PC-9 (cell line): ENCODE measurements around the gene NEO1. TPM values are rescaled to one million over a fixed set of nuclear protein-coding genes. Genes with fewer than 3 reads are reported as not detected.

ENCODE experiments used
- BruUV-seq: library from RNA; stranded (reverse); fragments of 400-500 nt; replicated peaks from 2 replicates; lab custom pipeline; 2021; lab: Mats Ljungman, UMichigan
- CTCF ChIA-PET: fragments of 300-600 bp; sonication (Branson Sonifier 250); formaldehyde crosslinking; loops from one replicate; lab custom pipeline; 2022; ENCODE audit warnings: antibody characterized with exemption; lab: Charles Lee
- POLR2A ChIA-PET: fragments of 300-600 bp; sonication (Branson Sonifier 250); formaldehyde crosslinking; loops from one replicate; lab custom pipeline; 2022; ENCODE audit warnings: antibody characterized with exemption; ENCODE audit not compliant: unreplicated experiment; lab: Charles Lee
- DNase-seq, 2 experiments: peaks; one replicate each; pipeline versions ENCODE4 v3.0.0 to v3.0.0-alpha.2; 2015 to 2022; ENCODE audit warnings: mixed read lengths in 1 of 2
- H2AFZ ChIP-seq: fragments of 200-600 bp; sonication (generic); 2 replicates; pipeline ENCODE4 v1.8.1; 2017; ENCODE audit warnings: antibody characterized with exemption
- H3F3A ChIP-seq: fragments of 200-600 bp; sonication (generic); 2 replicates; pipeline ENCODE4 v1.8.1; 2017; ENCODE audit warnings: antibody characterized with exemption, mild to moderate bottlenecking, low read depth; ENCODE audit not compliant: insufficient read depth
- H3K27ac ChIP-seq: fragments of 200-600 bp; sonication (generic); 2 replicates; pipeline ENCODE4 v1.6.1; 2016; ENCODE audit warnings: mixed run types
- H3K27me3 ChIP-seq: fragments of 200-600 bp; sonication (generic); 2 replicates; pipeline ENCODE4 v1.6.1; 2016; ENCODE audit warnings: low read depth, mixed run types; ENCODE audit not compliant: insufficient read depth
- H3K36me3 ChIP-seq: fragments of 200-600 bp; sonication (generic); 2 replicates; pipeline ENCODE4 v1.6.1; 2016; ENCODE audit warnings: low read depth, mixed run types
- H3K4me1 ChIP-seq: fragments of 200-600 bp; sonication (generic); replicated peaks from 2 replicates; pipeline ENCODE4 v1.6.1; 2016; ENCODE audit warnings: mixed run types; ENCODE audit not compliant: insufficient read depth
- H3K4me2 ChIP-seq: fragments of 200-600 bp; sonication (generic); 2 replicates; pipeline ENCODE4 v1.6.1; 2017; ENCODE audit warnings: mixed run types
- H3K4me3 ChIP-seq: fragments of 200-600 bp; sonication (generic); 2 replicates; pipeline ENCODE4 v1.6.1; 2016; ENCODE audit warnings: mixed run types
- H3K79me2 ChIP-seq: fragments of 200-600 bp; sonication (generic); 2 replicates; pipeline ENCODE4 v1.6.1; 2017; ENCODE audit warnings: low read depth, mixed run types
- H3K9me2 ChIP-seq: fragments of 200-600 bp; sonication (generic); 2 replicates; pipeline ENCODE4 v1.8.1; 2017; ENCODE audit warnings: mild to moderate bottlenecking; ENCODE audit not compliant: insufficient read depth
- H3K9me3 ChIP-seq: fragments of 200-600 bp; sonication (generic); 2 replicates; pipeline ENCODE4 v1.8.1; 2016; ENCODE audit warnings: low read depth; ENCODE audit not compliant: insufficient read depth
- H4K20me1 ChIP-seq: fragments of 200-600 bp; sonication (generic); 2 replicates; pipeline ENCODE4 v1.8.1; 2017; ENCODE audit not compliant: insufficient read depth
- CTCF ChIP-seq: fragments of 200-600 bp; sonication (generic); conservative IDR thresholded peaks from 2 replicates; pipeline ENCODE4 v1.6.1; 2017; ENCODE audit warnings: mixed run types, antibody characterized with exemption, mild to moderate bottlenecking, moderate library complexity
- EZH2 ChIP-seq: fragments of 200-600 bp; sonication (generic); IDR thresholded peaks from 2 replicates; pipeline ENCODE4 v1.8.0; 2017; ENCODE audit warnings: antibody characterized with exemption, low read depth
- intact Hi-C: fragments of 100-400 bp; cut with micrococcal nuclease; formaldehyde crosslinking; loops from one replicate; pipeline ENCODE4 v1.10.0; 2022; ENCODE audit not compliant: unreplicated experiment
- total RNA-seq: library from RNA; stranded (reverse); gene quantifications from 2 replicates; pipeline ENCODE4 v1.2.3, GENCODE V29; 2021

The NEO1 gene
- total RNA-seq, 1 experiment from 2014 or later, result 5.2 TPM

DNA sequence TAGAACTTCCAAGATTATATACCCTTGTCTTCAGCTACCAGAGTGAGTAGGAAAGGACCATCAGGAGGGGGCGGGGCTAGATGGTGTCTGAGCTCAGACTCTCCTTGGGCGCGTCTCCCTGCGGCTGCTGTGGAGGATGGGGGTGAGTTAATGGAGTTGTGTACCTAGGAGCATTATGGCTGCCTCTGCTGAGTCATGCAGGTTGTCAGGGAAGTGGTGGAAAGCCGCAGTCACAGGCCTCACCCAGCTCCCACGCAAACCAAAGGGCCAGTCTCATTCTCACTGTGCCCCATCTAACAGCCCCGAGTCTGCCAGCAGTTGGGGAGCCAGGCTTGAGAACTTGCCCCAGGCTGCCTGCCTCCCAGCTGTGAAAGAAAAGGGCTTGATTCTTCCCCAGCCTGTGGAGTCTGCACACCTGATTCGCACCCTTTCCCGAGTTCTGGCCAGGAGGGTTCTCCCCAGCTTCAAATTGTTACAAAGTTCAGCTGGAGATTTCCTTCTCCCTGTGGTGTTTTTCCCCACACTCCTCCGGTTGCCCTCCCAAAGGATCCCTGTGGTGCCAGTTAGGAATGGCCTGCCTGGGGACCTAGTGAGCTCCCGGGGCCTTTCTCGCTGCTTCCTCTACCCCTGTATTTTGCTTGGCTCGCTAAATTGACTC, 173.2 kb downstream of the NEO1 start:
- POLR2A ChIA-PET, result no interaction called here
- Histone ChIP-seq H4K20me1 (no peaks in the 10 kb centered on the region), H3K36me3 (no peaks in the 10 kb centered on the region), H3K9me2 (no peaks in the 10 kb centered on the region), H3K4me1 (no peaks in the 10 kb centered on the region), H3F3A (no peaks in the 10 kb centered on the region), H2AFZ (no peak overlapping the region), H3K79me2 (no peaks in the 10 kb centered on the region), H3K4me3 (no peak overlapping the region), H3K27ac (no peak overlapping the region), H3K4me2 (no peak overlapping the region), H3K27me3 (no peaks in the 10 kb centered on the region), H3K9me3 (no peaks in the 10 kb centered on the region)
- intact Hi-C loops, result no loop called here
- no peak for TF ChIP-seq EZH2
- TF ChIP-seq CTCF, result no peak
- no TSS peak for BruUV-seq
- DNase-seq, result no peak
- CTCF ChIA-PET, result no interaction called here

DNA sequence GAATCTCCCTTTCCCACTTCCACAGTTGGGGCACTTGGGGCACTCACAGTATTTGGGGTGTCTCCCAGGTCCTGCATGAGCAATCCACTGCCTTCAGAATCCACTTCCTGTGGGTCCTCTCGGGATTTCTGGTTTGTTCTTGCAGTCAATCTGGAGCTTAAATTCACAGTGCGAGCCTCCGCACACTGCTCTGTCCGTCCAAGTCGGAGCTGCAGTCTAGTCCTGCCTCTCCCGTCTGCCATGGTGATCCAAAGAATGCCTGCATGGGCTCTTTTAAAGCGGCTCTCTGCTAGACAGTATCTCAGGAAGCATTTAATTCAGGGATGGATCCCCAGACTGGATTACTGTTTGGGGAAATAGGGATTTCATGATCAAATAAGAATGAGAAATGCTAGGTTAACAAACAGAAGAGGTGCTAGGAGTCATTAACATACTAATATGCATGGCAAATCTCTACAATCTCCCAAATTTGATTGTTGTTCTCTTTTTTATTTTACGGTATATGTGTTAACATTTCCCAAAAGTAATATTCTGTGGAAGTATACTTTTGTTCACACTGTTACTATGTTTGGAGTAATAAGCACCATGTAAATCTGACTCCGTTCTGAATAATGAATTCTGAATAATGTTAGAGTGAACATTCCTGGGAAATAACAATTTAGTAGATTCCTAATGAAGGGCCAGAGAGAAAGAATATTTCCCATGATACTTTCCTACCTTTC, 174.0 kb downstream of the NEO1 start:
- CTCF ChIA-PET, result no interaction called here

More for the DNA sequence above, 174.0 kb downstream of the NEO1 start:
- no peak overlapping the region for H2AFZ ChIP-seq
- H3K9me3 ChIP-seq, result no peaks in the 10 kb centered on the region
- no peaks in the 10 kb centered on the region for H3K79me2 ChIP-seq
- POLR2A ChIA-PET, result no interaction called here
- H3K36me3 ChIP-seq, result no peaks in the 10 kb centered on the region
- no peak overlapping the region for H3K4me2 ChIP-seq
- no peaks in the 10 kb centered on the region for H4K20me1 ChIP-seq
- DNase-seq, result no peak
- no peak for TF ChIP-seq CTCF
- no peak for TF ChIP-seq EZH2
- intact Hi-C loops, result no loop called here
- H3K27ac ChIP-seq, result no peak overlapping the region
- H3K4me3 ChIP-seq, result no peak overlapping the region
- no peaks in the 10 kb centered on the region for H3K9me2 ChIP-seq
- no peaks in the 10 kb centered on the region for H3K4me1 ChIP-seq
- no TSS peak for BruUV-seq
- no peaks in the 10 kb centered on the region for H3F3A ChIP-seq
- no peaks in the 10 kb centered on the region for H3K27me3 ChIP-seq
